PFSK-1 (cell line): Measurements from ENCODE around the gene GRID1.

ENCODE experiments used
- POLR2AphosphoS5 ChIP-seq: IDR thresholded peaks from 2 replicates; pipeline ENCODE4 v1.6.1; 2012; ENCODE audit warnings: low read depth, mild to moderate bottlenecking, control low read depth, low read length, moderate library complexity
- REST ChIP-seq, 2 experiments: IDR thresholded peaks; 2 replicates each; pipeline versions ENCODE4 v1.6.1 to v1.8.0; 2011 to 2012; ENCODE audit warnings: low read depth in 2 of 2, low read length in 2 of 2, control low read depth in 1 of 2, inconsistent platforms in 1 of 2, mild to moderate bottlenecking in 1 of 2, moderate library complexity in 1 of 2; ENCODE audit not compliant: insufficient read depth in 1 of 2
- TAF1 ChIP-seq: IDR thresholded peaks from 2 replicates; pipeline ENCODE4 v1.6.1; 2012; ENCODE audit warnings: low read length, control low read depth, borderline replicate concordance; ENCODE audit not compliant: insufficient read depth

GRCh38 chr10:85642082-85642420, 724.5 kb downstream of the GRID1 start:
- TF ChIP-seq POLR2AphosphoS5 (no peak), REST (IDR thresholded peaks at IDR 0.05; ENCODE audit: insufficient read depth in 1 of 2, low read depth in 2 of 2, low read length in 2 of 2) (no peak), TAF1 (no peak)
